HG02884 (cell line): ENCODE measurements around the gene CAPZA3.
"Not testable (repeated sequence)": the region's sequence is repeated elsewhere in the genome, so short reads cannot be mapped to it uniquely, and the experiment has no call there.

Experiments
- ATAC-seq: cut with Tn5 transposase; IDR thresholded peaks from one replicate; pipeline ENCODE4 v1.9.1; 2021; ENCODE audit warnings: mild to moderate bottlenecking, moderate library complexity; ENCODE audit not compliant: unreplicated experiment

The CAPZA3 gene

DNA sequence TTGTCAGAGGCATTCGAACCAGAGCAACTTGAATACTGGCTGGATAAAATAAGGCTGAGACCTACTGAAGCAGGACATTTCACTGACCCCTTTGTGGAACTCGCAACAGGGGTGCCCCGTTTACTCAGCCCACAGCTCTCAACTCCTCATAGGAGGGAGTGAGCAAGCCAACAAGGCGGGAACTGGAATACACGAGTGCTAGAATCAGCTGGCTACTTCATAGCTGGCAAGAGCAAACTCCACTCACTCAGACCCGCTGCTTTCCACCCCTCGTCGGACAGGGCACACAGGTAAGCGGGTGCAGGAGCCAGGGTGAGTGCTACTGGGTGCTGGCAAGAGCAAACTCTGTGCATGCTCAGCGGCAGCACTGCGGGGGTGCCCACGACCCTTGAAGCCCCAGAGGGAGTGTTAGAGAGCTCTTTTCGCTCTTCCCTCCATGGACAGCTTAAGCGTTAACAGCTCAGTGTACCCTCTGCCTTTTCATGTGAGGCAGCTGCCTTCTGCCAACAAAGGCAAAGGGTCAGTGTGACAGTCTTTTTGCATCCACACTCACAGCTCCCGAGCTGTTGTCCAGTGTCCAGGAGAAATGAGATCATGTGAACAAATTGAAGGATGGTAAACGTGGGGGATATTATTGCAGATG lies 15.7 kb downstream of the CAPZA3 start:
- ATAC-seq, result no peak

DNA sequence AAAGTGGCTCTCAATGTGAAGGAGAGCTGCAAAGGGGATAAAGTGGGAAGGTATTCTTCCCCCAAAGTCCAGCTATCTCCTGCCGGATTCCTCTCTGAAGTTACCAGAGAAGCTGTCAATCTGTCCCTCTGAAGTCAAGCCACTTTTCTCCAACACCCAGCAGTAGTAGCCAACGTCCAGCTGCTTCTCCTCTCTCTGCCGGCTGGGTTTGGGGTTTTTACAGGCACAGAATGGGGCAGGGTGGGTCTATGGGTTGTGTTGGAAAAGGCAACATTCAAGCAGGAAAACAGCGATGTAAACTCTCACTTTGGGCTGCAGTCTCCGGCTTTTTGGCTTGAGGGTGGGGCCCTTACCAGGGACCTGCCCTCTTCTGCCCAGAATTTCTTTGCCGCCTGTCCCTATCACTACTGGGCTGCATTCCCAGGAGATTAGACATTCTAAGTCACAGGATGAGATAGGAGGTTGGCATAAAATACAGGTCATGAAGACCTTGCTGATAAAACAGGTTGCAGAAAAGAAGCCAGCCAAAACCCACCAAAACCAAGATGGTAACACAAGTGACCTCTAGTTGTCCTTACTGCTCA lies 16.3 kb downstream of the CAPZA3 start:
- no peak for ATAC-seq

DNA sequence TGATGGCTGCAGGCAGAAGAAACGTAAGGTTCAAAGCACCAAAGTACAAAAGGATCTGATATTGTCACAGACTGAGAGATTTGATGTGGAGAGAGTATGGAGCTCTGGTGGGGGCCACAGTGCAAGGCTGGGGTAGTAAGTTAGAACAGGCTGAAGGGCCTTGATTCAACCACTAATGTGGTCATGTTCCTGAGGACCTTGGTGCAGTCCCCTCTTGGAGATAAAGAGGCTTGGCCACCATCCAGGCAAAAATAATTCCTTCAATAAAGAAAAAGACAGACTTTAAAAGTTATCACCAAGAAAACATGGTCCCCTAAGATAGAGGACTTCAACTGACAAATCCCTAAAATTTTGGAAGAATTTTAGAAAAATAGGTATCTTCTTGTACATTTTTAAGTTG lies 17.4 kb downstream of the CAPZA3 start:
- no peak for ATAC-seq

DNA sequence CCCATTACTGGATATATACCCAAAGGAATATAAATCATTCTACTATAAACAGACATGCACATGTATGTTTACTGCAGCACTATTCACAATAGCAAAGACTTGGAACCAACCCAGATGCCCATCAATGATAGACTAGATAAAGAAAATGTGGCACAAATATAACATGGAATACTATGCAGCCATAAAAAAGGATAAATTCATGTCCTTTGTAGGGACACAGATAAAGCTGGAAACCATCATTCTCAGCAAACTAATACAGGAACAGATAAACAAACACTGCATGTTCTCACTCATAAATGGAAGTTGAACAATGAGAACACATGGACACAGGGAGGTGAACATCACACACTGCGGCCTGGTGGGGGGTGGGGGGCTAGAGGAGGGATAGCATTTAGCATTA lies 28.6 kb downstream of the CAPZA3 start:
- ATAC-seq, result not testable (repeated sequence)

DNA sequence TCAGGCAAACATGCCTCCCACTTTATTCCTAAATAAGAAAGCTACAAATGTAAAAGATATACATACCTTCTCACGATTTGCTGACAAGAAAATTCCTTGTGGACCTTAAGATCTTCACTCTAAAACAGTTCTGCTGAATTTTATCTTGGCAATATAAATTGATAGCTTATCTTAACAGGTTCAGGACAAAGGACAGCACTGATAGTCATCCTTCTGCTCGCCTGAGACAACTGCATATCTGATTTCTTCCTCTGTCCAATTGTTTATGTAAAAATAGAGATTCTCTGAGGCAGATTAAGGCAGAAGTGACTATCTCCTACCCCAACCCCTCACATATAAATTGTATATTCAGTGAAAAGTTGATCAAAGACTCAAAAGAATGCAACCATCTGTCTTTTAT lies 44.9 kb downstream of the CAPZA3 start:
- ATAC-seq, result no peak

DNA sequence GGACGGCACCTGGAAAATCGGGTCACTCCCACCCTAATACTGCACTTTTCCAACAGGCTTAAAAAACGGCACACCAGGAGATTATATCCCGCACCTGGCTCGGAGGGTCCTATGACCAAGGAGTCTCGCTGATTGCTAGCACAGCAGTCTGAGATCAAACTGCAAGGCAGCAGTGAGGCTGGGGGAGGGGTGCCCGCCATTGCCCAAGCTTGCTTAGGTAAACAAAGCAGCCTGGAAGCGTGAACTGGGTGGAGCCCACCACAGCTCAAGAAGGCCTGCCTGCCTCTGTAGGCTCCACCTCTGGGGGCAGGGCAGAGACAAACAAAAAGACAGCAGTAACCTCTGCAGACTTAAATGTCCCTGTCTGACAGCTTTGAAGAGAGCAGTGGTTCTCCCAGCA lies 47.5 kb downstream of the CAPZA3 start:
- ATAC-seq, result not testable (repeated sequence)
